DOHH2 (cell line): Measurements from ENCODE around the gene RAP1GDS1.

Experiments used
- H3F3A ChIP-seq: fragments of 200-600 bp; sonication (generic), shearing (Covaris generic); 2 replicates; pipeline ENCODE4 v1.6.0; 2016; ENCODE audit warnings: antibody characterized with exemption, mild to moderate bottlenecking; ENCODE audit not compliant: control insufficient read depth, insufficient read depth
- H3K27ac ChIP-seq: fragments of 200-600 bp; sonication (generic); 2 replicates; pipeline ENCODE4 v1.5.1; 2014; ENCODE audit warnings: low read depth, mild to moderate bottlenecking, low read length, moderate library complexity
- H3K27me3 ChIP-seq: fragments of 200-600 bp; sonication (generic); 2 replicates; pipeline ENCODE4 v1.6.1; 2014; ENCODE audit warnings: mild to moderate bottlenecking, low read length, mixed read lengths; ENCODE audit not compliant: control insufficient read depth
- H3K36me3 ChIP-seq: fragments of 200-600 bp; sonication (generic); 2 replicates; pipeline ENCODE4 v1.6.1; 2014; ENCODE audit warnings: mild to moderate bottlenecking, low read length, moderate library complexity, mixed read lengths; ENCODE audit not compliant: control insufficient read depth
- H3K4me1 ChIP-seq: fragments of 200-600 bp; sonication (generic); 2 replicates; pipeline ENCODE4 v1.6.1; 2014; ENCODE audit warnings: mild to moderate bottlenecking, low read length, mixed read lengths; ENCODE audit not compliant: control insufficient read depth
- H3K4me2 ChIP-seq: fragments of 200-600 bp; sonication (generic); 2 replicates; pipeline ENCODE4 v1.6.0; 2014; ENCODE audit warnings: mild to moderate bottlenecking, low read length, moderate library complexity
- H3K4me3 ChIP-seq: fragments of 200-600 bp; sonication (generic); 2 replicates; pipeline ENCODE4 v1.5.1; 2014; ENCODE audit warnings: mild to moderate bottlenecking, low read length, mixed read lengths
- H3K79me2 ChIP-seq: fragments of 200-600 bp; sonication (generic); 2 replicates; pipeline ENCODE4 v1.6.1; 2014; ENCODE audit warnings: mild to moderate bottlenecking, low read length, mixed read lengths; ENCODE audit not compliant: control insufficient read depth
- H3K9me2 ChIP-seq: fragments of 200-600 bp; sonication (generic); replicated peaks from 2 replicates; pipeline ENCODE4 v1.6.1; 2014; ENCODE audit warnings: mild to moderate bottlenecking, low read length, mixed read lengths; ENCODE audit not compliant: control insufficient read depth
- H3K9me3 ChIP-seq: fragments of 200-600 bp; sonication (generic); 2 replicates; pipeline ENCODE4 v1.6.1; 2014; ENCODE audit warnings: antibody characterized with exemption, low read length, mixed read lengths; ENCODE audit not compliant: control insufficient read depth, insufficient read depth
- H4K20me1 ChIP-seq: fragments of 200-600 bp; sonication (generic); 2 replicates; pipeline ENCODE4 v1.6.0; 2014; ENCODE audit warnings: low read depth, mild to moderate bottlenecking, antibody characterized with exemption, low read length, moderate library complexity; ENCODE audit not compliant: control insufficient read depth, insufficient read depth
- EZH2phosphoT487 ChIP-seq: fragments of 200-600 bp; sonication (generic); IDR thresholded peaks from 2 replicates; pipeline ENCODE4 v1.6.1; 2017; ENCODE audit warnings: borderline replicate concordance, mild to moderate bottlenecking, antibody characterized with exemption, low read length, moderate library complexity, mixed read lengths
- TF ChIP-seq, protein P1 (sequence below): fragments of 200-600 bp; sonication (generic); IDR thresholded peaks from one replicate; pipeline ENCODE4 v1.5.1; 2014; ENCODE audit warnings: antibody characterized with exemption, mild to moderate bottlenecking, low read depth, low read length; ENCODE audit not compliant: poor library complexity, severe bottlenecking

The RAP1GDS1 gene

DNA sequence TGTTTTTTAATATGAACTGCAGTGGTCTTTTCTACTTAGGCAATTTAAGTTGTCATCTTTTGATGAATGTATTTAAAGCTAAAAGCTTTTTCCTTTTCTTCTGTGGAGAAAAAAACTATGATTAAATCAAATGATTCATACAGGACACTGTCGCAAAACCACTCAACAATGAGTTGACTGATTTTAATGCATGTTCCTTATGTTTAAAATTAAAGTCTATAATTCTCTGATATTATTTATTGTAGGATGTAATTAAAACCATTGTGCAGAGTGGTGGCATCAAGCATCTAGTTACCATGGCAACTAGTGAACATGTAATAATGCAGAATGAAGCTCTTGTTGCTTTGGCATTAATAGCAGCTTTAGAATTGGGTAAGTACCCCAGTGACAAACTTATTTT lies 172.5 kb downstream of the RAP1GDS1 start:
- Histone ChIP-seq H3K27ac (no peak overlapping the region), H4K20me1 (no peaks in the 10 kb centered on the region), H3K79me2 (no peaks in the 10 kb centered on the region), H3K4me2 (no peak overlapping the region), H3K36me3 (peaks cover 3% of the 10 kb centered on the region; the same call in 1 of the 2 replicates), H3K9me3 (no peaks in the 10 kb centered on the region), H3K4me3 (no peak overlapping the region), H3K27me3 (no peaks in the 10 kb centered on the region), H3K9me2 (no peaks in the 10 kb centered on the region), H3K4me1 (no peaks in the 10 kb centered on the region), H3F3A (no peaks in the 10 kb centered on the region)
- TF ChIP-seq, protein P1, sequence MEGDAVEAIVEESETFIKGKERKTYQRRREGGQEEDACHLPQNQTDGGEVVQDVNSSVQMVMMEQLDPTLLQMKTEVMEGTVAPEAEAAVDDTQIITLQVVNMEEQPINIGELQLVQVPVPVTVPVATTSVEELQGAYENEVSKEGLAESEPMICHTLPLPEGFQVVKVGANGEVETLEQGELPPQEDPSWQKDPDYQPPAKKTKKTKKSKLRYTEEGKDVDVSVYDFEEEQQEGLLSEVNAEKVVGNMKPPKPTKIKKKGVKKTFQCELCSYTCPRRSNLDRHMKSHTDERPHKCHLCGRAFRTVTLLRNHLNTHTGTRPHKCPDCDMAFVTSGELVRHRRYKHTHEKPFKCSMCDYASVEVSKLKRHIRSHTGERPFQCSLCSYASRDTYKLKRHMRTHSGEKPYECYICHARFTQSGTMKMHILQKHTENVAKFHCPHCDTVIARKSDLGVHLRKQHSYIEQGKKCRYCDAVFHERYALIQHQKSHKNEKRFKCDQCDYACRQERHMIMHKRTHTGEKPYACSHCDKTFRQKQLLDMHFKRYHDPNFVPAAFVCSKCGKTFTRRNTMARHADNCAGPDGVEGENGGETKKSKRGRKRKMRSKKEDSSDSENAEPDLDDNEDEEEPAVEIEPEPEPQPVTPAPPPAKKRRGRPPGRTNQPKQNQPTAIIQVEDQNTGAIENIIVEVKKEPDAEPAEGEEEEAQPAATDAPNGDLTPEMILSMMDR = no peak
- no peak for TF ChIP-seq EZH2phosphoT487

DNA sequence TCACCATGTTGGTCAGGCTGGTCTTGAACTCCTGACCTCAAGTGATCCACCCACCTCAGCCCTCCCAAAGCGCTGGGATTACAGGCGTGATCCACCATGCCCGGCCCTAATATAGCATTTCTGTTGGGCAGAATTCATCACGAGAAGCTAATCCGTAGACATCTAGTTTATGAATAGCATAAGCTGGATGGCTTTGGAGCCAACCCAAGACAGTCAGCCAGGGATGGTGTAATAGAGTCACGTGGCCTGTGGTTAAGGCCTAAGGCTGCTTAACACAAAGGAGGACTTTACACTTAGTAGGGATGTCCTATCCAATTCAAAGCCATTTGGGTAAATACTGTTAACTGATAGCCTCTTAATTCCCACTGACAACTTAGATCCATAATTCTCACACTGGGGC lies 173.6 kb downstream of the RAP1GDS1 start:
- no peaks in the 10 kb centered on the region for H3K9me2 ChIP-seq
- peaks cover 3% of the 10 kb centered on the region; the same call in 1 of the 2 replicates for H3K36me3 ChIP-seq
- no peak overlapping the region for H3K4me3 ChIP-seq
- H3K79me2 ChIP-seq = no peaks in the 10 kb centered on the region
- no peaks in the 10 kb centered on the region for H3K4me1 ChIP-seq
- TF ChIP-seq, protein P1 = no peak
- H4K20me1 ChIP-seq = no peaks in the 10 kb centered on the region
- H3K9me3 ChIP-seq = no peaks in the 10 kb centered on the region
- no peaks in the 10 kb centered on the region for H3K27me3 ChIP-seq
- H3K27ac ChIP-seq = no peak overlapping the region
- no peaks in the 10 kb centered on the region for H3F3A ChIP-seq
- no peak overlapping the region for H3K4me2 ChIP-seq

DNA sequence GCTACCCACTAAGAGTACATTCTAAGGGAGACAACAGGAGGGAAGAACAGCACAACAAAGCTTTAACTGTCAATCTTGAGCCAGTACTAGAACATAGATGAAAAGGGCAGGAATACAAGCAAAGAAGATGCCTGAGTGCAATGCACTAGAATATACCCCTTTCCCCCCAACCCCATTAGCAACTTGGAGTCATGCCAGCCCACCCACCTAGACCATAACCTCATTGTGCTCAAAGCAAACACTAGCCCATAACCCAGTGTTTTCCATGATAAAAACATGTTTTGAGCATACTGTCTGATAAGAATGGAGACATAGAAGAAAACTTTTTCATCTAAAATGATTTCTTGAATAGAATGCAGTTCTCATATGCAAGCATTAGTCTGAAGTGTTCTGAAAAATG lies 183.2 kb downstream of the RAP1GDS1 start:
- Histone ChIP-seq H3K4me3 (no peak overlapping the region), H3K27ac (no peak overlapping the region), H3F3A (peaks cover 5% of the 10 kb centered on the region; the same call in 1 of the 2 replicates), H3K9me2 (no peaks in the 10 kb centered on the region), H3K27me3 (no peaks in the 10 kb centered on the region), H3K79me2 (no peaks in the 10 kb centered on the region), H3K4me2 (no peak overlapping the region), H3K9me3 (no peaks in the 10 kb centered on the region), H4K20me1 (no peaks in the 10 kb centered on the region), H3K36me3 (peaks cover 6% of the 10 kb centered on the region; the same call in 1 of the 2 replicates), H3K4me1 (peaks cover 37% of the 10 kb centered on the region)
- TF ChIP-seq EZH2phosphoT487 = no peak
- TF ChIP-seq, protein P1 = no peak
